SK-N-MC (cell line): ENCODE data around the gene SQSTM1.

Experiments used
- DNase-seq: peaks from one replicate; pipeline ENCODE4 v3.0.0-alpha.2; 2011; ENCODE audit warnings: low read depth, low spot score
- H3K27ac ChIP-seq: fragments of 200-600 bp; sonication (generic); 2 replicates; pipeline ENCODE4 v1.5.1; 2016; ENCODE audit warnings: mixed run types
- H3K36me3 ChIP-seq: fragments of 200-600 bp; sonication (generic); 2 replicates; pipeline ENCODE4 v1.6.1; 2017; ENCODE audit warnings: antibody characterized with exemption, low read length, mixed read lengths; ENCODE audit not compliant: insufficient read depth
- H3K4me3 ChIP-seq: fragments of 200-600 bp; sonication (generic); 2 replicates; pipeline ENCODE4 v1.5.1; 2016
- H3K9ac ChIP-seq: fragments of 200-600 bp; sonication (generic); 2 replicates; pipeline ENCODE4 v1.8.0; 2017; ENCODE audit warnings: mixed run types, mixed read lengths; ENCODE audit not compliant: insufficient read length
- H3K9me3 ChIP-seq: fragments of 200-600 bp; sonication (generic); 2 replicates; pipeline ENCODE4 v1.6.1; 2017; ENCODE audit warnings: low read depth, mild to moderate bottlenecking, antibody characterized with exemption, low read length, moderate library complexity, mixed read lengths
- EZH2 ChIP-seq: fragments of 200-600 bp; sonication (generic); IDR thresholded peaks from one replicate; pipeline ENCODE4 v1.6.1; 2017; ENCODE audit warnings: antibody characterized with exemption
- FOXP2 ChIP-seq: optimal IDR thresholded peaks from 2 replicates; pipeline ENCODE3; 2011; ENCODE audit warnings: mild to moderate bottlenecking, moderate library complexity; ENCODE audit not compliant: insufficient read depth; ENCODE audit errors: extremely low read length, control extremely low read depth
- POLR2AphosphoS5 ChIP-seq: IDR thresholded peaks from 2 replicates; pipeline ENCODE4 v1.6.1; 2012; ENCODE audit warnings: mild to moderate bottlenecking, low read depth, low read length, borderline replicate concordance

The SQSTM1 gene

GRCh38 chr5:179852993-179853547 is 32.4 kb downstream of the SQSTM1 start:
- DNase-seq, result no peak
- Histone ChIP-seq H3K36me3 (peaks cover 24% of the 10 kb centered on the region), H3K27ac (no peak overlapping the region), H3K9me3 (no peaks in the 10 kb centered on the region), H3K4me3 (no peak overlapping the region), H3K9ac (no peak overlapping the region)
- no peak for TF ChIP-seq POLR2AphosphoS5
- no peak for TF ChIP-seq EZH2
- no peak for TF ChIP-seq FOXP2

- DNase-seq, result no peak
- Histone ChIP-seq H3K27ac (no peak overlapping the region), H3K4me3 (no peak overlapping the region), H3K36me3 (peaks cover 18% of the 10 kb centered on the region), H3K9ac (no peak overlapping the region), H3K9me3 (no peaks in the 10 kb centered on the region)
- TF ChIP-seq POLR2AphosphoS5 (no peak), FOXP2 (no peak), EZH2 (no peak)
Observed at GRCh38 chr5:179854356-179854755, 33.7 kb downstream of the SQSTM1 start.

- Histone ChIP-seq H3K9ac (peak overlapping the region; percentile 71), H3K4me3 (peak overlapping the region; percentile 97), H3K27ac (no peak overlapping the region), H3K9me3 (no peaks in the 10 kb centered on the region), H3K36me3 (peaks cover 2% of the 10 kb centered on the region; the same call in 1 of the 2 replicates)
- no peak for DNase-seq
- TF ChIP-seq EZH2 (no peak), FOXP2 (no peak), POLR2AphosphoS5 (no peak)
Observed at GRCh38 chr5:179858241-179858585, 37.5 kb downstream of the SQSTM1 start.

- Histone ChIP-seq H3K36me3 (peaks cover 8% of the 10 kb centered on the region; the same call in 1 of the 2 replicates), H3K9me3 (no peaks in the 10 kb centered on the region), H3K4me3 (peak within 1 kb of the TSS; percentile 97), H3K27ac (no peak within 1 kb of the TSS), H3K9ac (peak within 1 kb of the TSS; percentile 88)
- DNase-seq, result peak; percentile 16
- TF ChIP-seq EZH2 (no peak), POLR2AphosphoS5 (peak; percentile 94), FOXP2 (peak; percentile 45)
Observed at GRCh38 chr5:179858586-179859427, 38.1 kb downstream of the SQSTM1 start, which contains the start of gene MRNIP. Gene MRNIP, minus strand, starts transcription at chr5:179858817. Its CDS starts 21 bp downstream, at chr5:179858796.

- no peak overlapping the region; the same call in 1 of the 2 replicates for H3K27ac ChIP-seq
- H3K4me3 ChIP-seq, result no peak overlapping the region
- no peak overlapping the region for H3K9ac ChIP-seq
- peaks cover 9% of the 10 kb centered on the region; the same call in 1 of the 2 replicates for H3K36me3 ChIP-seq
- DNase-seq, result no peak
- TF ChIP-seq FOXP2 (no peak), EZH2 (no peak), POLR2AphosphoS5 (no peak)
- no peaks in the 10 kb centered on the region for H3K9me3 ChIP-seq
Observed at GRCh38 chr5:179860301-179860700, 39.6 kb downstream of the SQSTM1 start.

- no peak for DNase-seq
- Histone ChIP-seq H3K9me3 (no peaks in the 10 kb centered on the region), H3K4me3 (no peak overlapping the region), H3K9ac (no peak overlapping the region), H3K27ac (no peak overlapping the region), H3K36me3 (peaks cover 9% of the 10 kb centered on the region; the same call in 1 of the 2 replicates)
- TF ChIP-seq FOXP2 (no peak), POLR2AphosphoS5 (no peak), EZH2 (no peak)
Observed at GRCh38 chr5:179862296-179862695, 41.6 kb downstream of the SQSTM1 start.

- TF ChIP-seq POLR2AphosphoS5 (no peak), FOXP2 (no peak), EZH2 (no peak)
- no peak overlapping the region for H3K9ac ChIP-seq
- peaks cover 9% of the 10 kb centered on the region; the same call in 1 of the 2 replicates for H3K36me3 ChIP-seq
Observed at GRCh38 chr5:179862891-179863290, 42.2 kb downstream of the SQSTM1 start.

GRCh38 chr5:179863449-179864085 is 42.9 kb downstream of the SQSTM1 start:
- H3K36me3 ChIP-seq, result peaks cover 12% of the 10 kb centered on the region; the same call in 1 of the 2 replicates
- no peak overlapping the region for H3K4me3 ChIP-seq
- no peak for DNase-seq
- no peak overlapping the region for H3K27ac ChIP-seq
- no peaks in the 10 kb centered on the region for H3K9me3 ChIP-seq
- no peak overlapping the region for H3K9ac ChIP-seq
- TF ChIP-seq FOXP2 (no peak), POLR2AphosphoS5 (no peak), EZH2 (no peak)

More at GRCh38 chr5:179862891-179863290, 42.2 kb downstream of the SQSTM1 start:
- no peak overlapping the region for H3K4me3 ChIP-seq
- no peak for DNase-seq
- no peak overlapping the region for H3K27ac ChIP-seq
- no peaks in the 10 kb centered on the region for H3K9me3 ChIP-seq
